GM12891 (cell line): ENCODE measurements around the gene COL7A1.
A peak's percentile ranks its signal among the peaks of the same experiment; 100 is the strongest.

Experiments
- DNase-seq: peaks from one replicate; pipeline ENCODE4 v3.0.0; 2011; ENCODE audit warnings: low spot score; ENCODE audit not compliant: insufficient read length
- FAIRE-seq: peaks from 2 replicates; lab custom pipeline; 2011; peaks lifted over from hg19 to GRCh38; lab: Jason Lieb, UNC
- PAX5 ChIP-seq: IDR thresholded peaks from 2 replicates; pipeline ENCODE4 v1.6.1; 2011; ENCODE audit warnings: low read length, moderate library complexity, mild to moderate bottlenecking; ENCODE audit not compliant: insufficient read depth, severe bottlenecking
- POLR2A ChIP-seq: IDR thresholded peaks from 2 replicates; pipeline ENCODE4 v1.6.1; 2011; ENCODE audit warnings: low read depth, low read length, control low read depth
- POLR2AphosphoS5 ChIP-seq: IDR thresholded peaks from 2 replicates; pipeline ENCODE4 v1.6.1; 2011; ENCODE audit warnings: low read depth, low read length, control low read depth
- POU2F2 ChIP-seq: IDR thresholded peaks from 2 replicates; pipeline ENCODE4 v1.6.1; 2011; ENCODE audit warnings: low read depth, mild to moderate bottlenecking, control low read depth, low read length, moderate library complexity
- SPI1 ChIP-seq: IDR thresholded peaks from 2 replicates; pipeline ENCODE4 v1.6.1; 2011; ENCODE audit warnings: low read depth, low read length, control low read depth
- TAF1 ChIP-seq: IDR thresholded peaks from 2 replicates; pipeline ENCODE4 v1.6.1; 2011; ENCODE audit warnings: low read depth, low read length, control low read depth

COL7A1 gene

DNA sequence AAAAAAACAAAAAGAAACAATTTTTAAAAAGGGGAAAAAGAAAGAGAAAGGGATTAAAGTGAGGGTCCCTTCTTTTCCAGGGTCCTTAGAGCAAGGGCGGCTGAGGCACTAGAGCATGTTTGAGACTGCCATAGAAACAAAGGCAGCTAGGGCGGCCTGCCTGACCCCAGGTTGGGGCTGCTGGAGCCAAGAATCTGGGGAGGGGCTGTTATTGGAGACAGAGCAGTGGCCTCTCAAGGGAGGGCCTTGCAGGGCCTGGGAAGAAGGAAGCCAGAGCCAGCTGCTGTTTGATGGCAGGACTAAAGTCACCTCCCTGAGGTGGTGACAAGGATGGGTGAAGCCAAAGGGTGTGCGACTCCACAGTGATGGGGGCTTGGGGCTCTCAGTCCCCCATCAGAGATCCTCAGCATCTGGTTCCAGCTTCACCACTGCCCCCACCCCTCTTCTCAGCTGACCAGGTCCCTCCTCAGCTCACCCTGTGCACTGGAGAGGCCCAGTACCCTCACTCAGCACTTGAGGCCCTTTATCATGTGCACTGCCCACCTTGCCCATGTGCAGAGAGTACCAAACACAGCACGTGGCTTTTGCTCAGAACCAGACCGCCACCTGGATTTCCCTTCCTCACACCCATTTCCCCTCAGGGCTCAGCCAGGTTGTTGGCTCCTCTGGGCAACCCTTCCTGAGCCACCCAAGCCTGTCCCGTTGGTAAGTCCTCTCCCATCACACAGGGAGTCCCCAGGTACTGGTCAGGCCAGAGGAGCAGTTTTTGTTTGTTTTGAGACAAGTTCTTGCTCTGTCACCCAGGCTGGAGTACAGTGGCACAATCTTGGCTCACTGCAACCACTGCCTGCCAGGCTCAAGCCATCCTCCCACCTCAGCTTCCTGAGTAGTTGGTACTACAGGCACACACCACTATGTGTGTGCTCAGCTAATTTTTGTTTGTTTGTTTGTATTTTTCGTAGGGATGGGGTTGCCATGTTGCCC, 24.7 kb upstream of the COL7A1 start:
- FAIRE-seq = no peak
- DNase-seq = no peak
- no peak for TF ChIP-seq POLR2AphosphoS5
- no peak for TF ChIP-seq SPI1
- TF ChIP-seq PAX5 = no peak

DNA sequence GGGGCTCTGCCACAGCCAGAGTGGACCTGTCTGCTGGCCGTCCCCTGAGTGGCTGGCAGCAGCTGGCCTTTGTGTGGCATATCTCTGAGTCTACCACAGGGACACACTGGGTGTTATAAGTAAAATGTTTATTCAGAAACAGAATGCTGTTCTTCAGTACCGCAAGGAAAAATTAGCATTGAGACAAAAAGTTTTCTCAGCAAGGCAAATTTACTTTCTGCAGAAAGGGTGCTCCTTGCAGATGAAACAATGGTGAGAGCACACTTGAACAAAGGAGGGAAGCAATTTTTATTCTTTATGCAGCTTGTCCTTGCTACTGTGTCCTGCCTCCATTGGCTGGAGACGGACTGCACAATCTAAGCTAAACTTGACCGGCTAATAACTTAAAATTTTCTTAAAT, 22.4 kb upstream of the COL7A1 start:
- DNase-seq (no peak), FAIRE-seq (no peak)
- no peak for TF ChIP-seq POU2F2
- no peak for TF ChIP-seq TAF1
- no peak for TF ChIP-seq SPI1
- TF ChIP-seq POLR2AphosphoS5 = no peak
- no peak for TF ChIP-seq POLR2A
- no peak for TF ChIP-seq PAX5

DNA sequence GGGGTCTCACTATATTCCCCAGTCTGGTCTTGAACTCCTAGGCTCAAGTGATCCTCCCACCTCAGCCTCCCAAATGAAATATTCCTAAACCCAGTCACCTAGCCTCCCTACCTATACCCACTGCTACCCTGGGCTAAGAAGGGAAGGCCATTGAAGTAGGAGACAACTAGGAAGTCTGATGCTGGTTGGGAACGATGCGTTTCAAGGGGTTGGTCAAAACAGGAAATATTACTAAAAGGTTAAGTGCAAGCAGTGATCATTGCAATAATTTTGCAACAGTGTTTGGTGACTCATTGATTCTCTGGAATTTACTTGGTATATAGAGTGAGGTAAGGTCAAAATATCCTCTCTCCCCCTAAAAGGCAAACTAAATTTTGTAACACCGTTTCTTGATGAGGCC, 18.9 kb upstream of the COL7A1 start:
- DNase-seq (no peak), FAIRE-seq (no peak)
- TF ChIP-seq POLR2A = no peak
- no peak for TF ChIP-seq PAX5
- no peak for TF ChIP-seq POU2F2
- TF ChIP-seq SPI1 = no peak
- TF ChIP-seq TAF1 = no peak
- no peak for TF ChIP-seq POLR2AphosphoS5

DNA sequence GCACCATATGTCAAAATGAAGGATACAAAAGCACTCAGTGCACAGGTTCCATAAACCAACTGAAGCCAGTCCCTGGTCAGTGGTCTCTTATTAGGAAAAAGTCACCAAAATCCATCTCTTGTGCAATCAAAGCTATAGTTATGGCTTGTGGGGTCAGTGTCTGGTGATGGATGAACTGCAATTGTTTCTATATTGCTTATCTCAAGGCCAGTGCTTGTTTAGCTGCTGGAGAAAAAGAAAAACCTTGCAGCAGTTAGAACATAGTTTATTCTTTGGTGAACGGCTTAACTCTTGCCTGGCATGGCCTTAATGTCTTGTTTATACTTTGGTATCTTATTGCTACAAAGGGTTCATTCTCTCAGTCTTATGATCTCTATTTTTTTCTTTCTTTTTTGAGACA, 17.2 kb upstream of the COL7A1 start:
- FAIRE-seq (no peak), DNase-seq (no peak)
- TF ChIP-seq POLR2AphosphoS5 (no peak), TAF1 (no peak), POU2F2 (no peak), POLR2A (no peak), PAX5 (no peak), SPI1 (no peak)

- peak; percentile 89 for TF ChIP-seq POLR2A
- peak; percentile 86 for TF ChIP-seq POLR2AphosphoS5
- peak; percentile 52 for TF ChIP-seq PAX5
- TF ChIP-seq POU2F2 = no peak; the same call in 1 of the 2 replicates
- TF ChIP-seq TAF1 = peak; percentile 89
- TF ChIP-seq SPI1 = no peak
- DNase-seq = peak; percentile 98
- peak; percentile 100 for FAIRE-seq
Measured at GRCh38 chr3:48609088-48610005, 14.2 kb upstream of the COL7A1 start, which contains the start of gene UQCRC1. Gene UQCRC1, minus strand, starts transcription at chr3:48609646. Its CDS starts 26 bp downstream, at chr3:48609620.

DNA sequence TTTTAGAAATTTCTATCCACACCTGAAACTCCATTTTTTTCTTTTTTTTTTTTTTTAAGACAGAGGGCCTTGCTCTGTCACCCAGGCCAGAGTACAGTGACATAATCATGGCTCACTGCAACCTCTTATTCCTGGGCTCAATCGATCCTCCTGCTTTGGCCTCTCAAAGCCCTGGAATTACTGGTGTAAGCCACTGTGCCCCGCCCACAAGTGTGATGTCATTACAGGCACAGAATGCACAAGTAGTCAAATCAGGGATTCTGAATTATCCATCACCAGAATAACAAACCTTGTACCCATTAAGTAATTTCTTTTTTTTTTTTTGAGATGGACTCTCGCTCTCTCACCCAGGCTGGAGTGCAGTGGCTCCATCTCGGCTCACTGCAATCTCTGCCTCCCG, 12.4 kb upstream of the COL7A1 start:
- DNase-seq (no peak), FAIRE-seq (no peak)
- TF ChIP-seq SPI1 = no peak

DNA sequence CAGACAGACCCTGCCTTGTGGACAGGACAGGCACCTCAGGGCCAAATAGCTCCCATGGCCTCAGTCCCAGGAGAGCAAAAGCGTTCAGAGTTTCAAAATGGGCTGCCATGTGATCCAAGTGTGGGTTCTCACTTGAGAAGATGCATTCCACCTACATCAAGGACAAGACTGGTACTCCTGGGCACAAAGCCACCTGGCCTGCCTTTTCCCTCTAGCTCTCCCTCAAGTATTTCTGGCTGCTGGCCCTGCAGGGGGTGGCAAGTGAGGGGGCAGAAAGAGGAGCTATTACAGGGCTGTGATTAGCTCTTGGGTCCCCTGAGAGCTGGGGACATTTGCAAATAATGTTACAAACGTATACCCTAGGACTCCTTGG, 6.5 kb upstream of the COL7A1 start:
- no peak for FAIRE-seq
- TF ChIP-seq POLR2A (no peak), POLR2AphosphoS5 (no peak), POU2F2 (no peak), PAX5 (no peak)

GRCh38 chr3:48600711-48601621, 5.8 kb upstream of the COL7A1 start:
- FAIRE-seq (no peak), DNase-seq (no peak)
- TF ChIP-seq POU2F2 = no peak
- TF ChIP-seq POLR2AphosphoS5 = no peak
- no peak for TF ChIP-seq TAF1
- no peak for TF ChIP-seq PAX5
- no peak for TF ChIP-seq POLR2A
- TF ChIP-seq SPI1 = no peak

More for the DNA sequence above, 6.5 kb upstream of the COL7A1 start:
- DNase-seq = no peak
